ENCODE results near the gene SREK1.

Gene SREK1

GRCh38 chr5:66144834-66145390, 812 bp downstream of the SREK1 start:
- TF ChIP-seq, protein P1, sequence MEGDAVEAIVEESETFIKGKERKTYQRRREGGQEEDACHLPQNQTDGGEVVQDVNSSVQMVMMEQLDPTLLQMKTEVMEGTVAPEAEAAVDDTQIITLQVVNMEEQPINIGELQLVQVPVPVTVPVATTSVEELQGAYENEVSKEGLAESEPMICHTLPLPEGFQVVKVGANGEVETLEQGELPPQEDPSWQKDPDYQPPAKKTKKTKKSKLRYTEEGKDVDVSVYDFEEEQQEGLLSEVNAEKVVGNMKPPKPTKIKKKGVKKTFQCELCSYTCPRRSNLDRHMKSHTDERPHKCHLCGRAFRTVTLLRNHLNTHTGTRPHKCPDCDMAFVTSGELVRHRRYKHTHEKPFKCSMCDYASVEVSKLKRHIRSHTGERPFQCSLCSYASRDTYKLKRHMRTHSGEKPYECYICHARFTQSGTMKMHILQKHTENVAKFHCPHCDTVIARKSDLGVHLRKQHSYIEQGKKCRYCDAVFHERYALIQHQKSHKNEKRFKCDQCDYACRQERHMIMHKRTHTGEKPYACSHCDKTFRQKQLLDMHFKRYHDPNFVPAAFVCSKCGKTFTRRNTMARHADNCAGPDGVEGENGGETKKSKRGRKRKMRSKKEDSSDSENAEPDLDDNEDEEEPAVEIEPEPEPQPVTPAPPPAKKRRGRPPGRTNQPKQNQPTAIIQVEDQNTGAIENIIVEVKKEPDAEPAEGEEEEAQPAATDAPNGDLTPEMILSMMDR (IDR thresholded peaks at IDR 0.05; ENCODE audit: borderline replicate concordance, insufficient read depth, low read depth, low read length): no peak
- H3K4me3 ChIP-seq (ENCODE audit: low read depth, low read length): peak overlapping the region; percentile 84

GRCh38 chr5:66145737-66146136, 1.6 kb downstream of the SREK1 start:
- TF ChIP-seq, protein P1 (IDR thresholded peaks at IDR 0.05; ENCODE audit: borderline replicate concordance, insufficient read depth, low read depth, low read length): no peak
- H3K4me3 ChIP-seq (ENCODE audit: low read depth, low read length): peak overlapping the region; percentile 84

- H3K4me3 ChIP-seq (ENCODE audit: low read depth, low read length): no peak overlapping the region
- TF ChIP-seq, protein P1 (IDR thresholded peaks at IDR 0.05; ENCODE audit: borderline replicate concordance, insufficient read depth, low read depth, low read length): no peak
These were observed 5.8 kb downstream of the SREK1 start for GRCh38 chr5:66149950-66150349.

- TF ChIP-seq, protein P1 (IDR thresholded peaks at IDR 0.05; ENCODE audit: borderline replicate concordance, insufficient read depth, low read depth, low read length): no peak
- H3K4me3 ChIP-seq (ENCODE audit: low read depth, low read length): no peak overlapping the region
These were observed 6.9 kb downstream of the SREK1 start for GRCh38 chr5:66151030-66151429.

- H3K4me3 ChIP-seq (ENCODE audit: low read depth, low read length): no peak overlapping the region
- TF ChIP-seq, protein P1 (IDR thresholded peaks at IDR 0.05; ENCODE audit: borderline replicate concordance, insufficient read depth, low read depth, low read length): no peak
These were observed 7.4 kb downstream of the SREK1 start for GRCh38 chr5:66151491-66151890.

DNA sequence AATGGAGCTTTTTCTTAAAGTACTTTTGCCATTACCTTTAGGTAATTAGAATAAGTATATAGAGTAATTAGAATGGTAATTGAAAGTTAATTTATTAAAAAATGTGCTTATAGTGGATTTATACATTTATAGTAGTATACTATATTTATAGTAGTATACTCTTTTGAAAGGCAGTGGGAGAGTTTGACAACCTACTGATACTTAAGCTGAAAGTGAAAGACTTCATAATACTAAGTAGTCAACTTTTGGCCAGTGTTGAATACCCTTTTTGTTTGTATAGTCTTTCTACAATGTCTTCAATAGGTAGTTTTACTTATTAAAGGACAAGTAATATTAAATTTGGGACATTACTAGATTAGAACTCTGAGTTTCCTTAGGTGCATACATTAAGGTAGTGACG, 12.9 kb downstream of the SREK1 start:
- H3K4me3 ChIP-seq (ENCODE audit: low read depth, low read length): no peak overlapping the region
- TF ChIP-seq, protein P1 (IDR thresholded peaks at IDR 0.05; ENCODE audit: borderline replicate concordance, insufficient read depth, low read depth, low read length): no peak

DNA sequence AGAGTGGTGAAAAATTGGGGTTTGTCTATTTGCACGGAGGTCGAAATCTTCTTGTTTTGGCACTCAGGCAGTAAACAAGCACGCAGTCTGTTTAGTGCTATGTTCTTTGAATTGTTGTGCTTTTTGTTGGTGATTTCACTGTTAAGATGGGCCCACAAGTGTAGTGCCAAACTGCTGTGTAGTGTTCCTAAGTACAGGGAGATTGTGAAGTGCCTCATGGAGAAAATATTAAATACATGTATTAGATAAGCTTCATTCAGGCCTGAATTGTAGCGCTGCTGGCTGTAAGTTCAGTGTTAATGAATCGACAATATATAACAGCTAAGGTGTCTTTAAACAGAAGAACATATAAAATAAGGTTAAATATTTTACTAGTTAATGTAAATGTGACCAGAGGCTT, 17.3 kb downstream of the SREK1 start:
- no peak overlapping the region for H3K4me3 ChIP-seq (ENCODE audit: low read depth, low read length)
- TF ChIP-seq, protein P1 (IDR thresholded peaks at IDR 0.05; ENCODE audit: borderline replicate concordance, insufficient read depth, low read depth, low read length): no peak

Measured in GM12875 (cell line).